H9 (cell line): ENCODE data around the gene C2orf81. TPM values are rescaled to one million over a fixed set of nuclear protein-coding genes. Genes with fewer than 3 reads are reported as not detected.
"Not testable (repeated sequence)": the region's sequence is repeated elsewhere in the genome, so short reads cannot be mapped to it uniquely, and the experiment has no call there.

Source experiments
- DNase-seq: peaks from one replicate; pipeline ENCODE4 v3.0.0-alpha.2; 2017
- H2AFZ ChIP-seq: one replicate; pipeline ENCODE4 v1.6.1; 2013; ENCODE audit warnings: mild to moderate bottlenecking, low read length, control low read depth, moderate library complexity
- H2AK5ac ChIP-seq: 2 replicates; pipeline ENCODE4 v1.6.1; 2013; ENCODE audit warnings: low read length, control low read depth, mixed read lengths; ENCODE audit not compliant: insufficient read length
- H2BK120ac ChIP-seq: one replicate; pipeline ENCODE4 v1.6.1; 2013; ENCODE audit warnings: low read depth, mild to moderate bottlenecking, low read length, control low read depth, inconsistent platforms; ENCODE audit not compliant: poor library complexity, severe bottlenecking
- H2BK12ac ChIP-seq: 2 replicates; pipeline ENCODE4 v1.6.1; 2013; ENCODE audit warnings: low read length, control low read depth, mixed read lengths, low read depth; ENCODE audit not compliant: insufficient read length
- H2BK15ac ChIP-seq: 2 replicates; pipeline ENCODE4 v1.6.1; 2013; ENCODE audit warnings: low read depth, low read length, control low read depth
- H2BK20ac ChIP-seq: one replicate; pipeline ENCODE4 v1.6.1; 2013; ENCODE audit warnings: low read depth, mild to moderate bottlenecking, low read length, control low read depth, inconsistent platforms; ENCODE audit not compliant: poor library complexity, severe bottlenecking
- H2BK5ac ChIP-seq: 2 replicates; pipeline ENCODE4 v1.6.1; 2013; ENCODE audit warnings: low read length, control low read depth, mixed read lengths; ENCODE audit not compliant: insufficient read length
- H3K14ac ChIP-seq: 2 replicates; pipeline ENCODE4 v1.6.1; 2013; ENCODE audit warnings: low read length, control low read depth; ENCODE audit not compliant: insufficient read depth
- H3K18ac ChIP-seq: 2 replicates; pipeline ENCODE4 v1.6.1; 2013; ENCODE audit warnings: low read depth, mild to moderate bottlenecking, mixed read lengths, low read length, control low read depth; ENCODE audit not compliant: insufficient read length
- H3K23ac ChIP-seq: 2 replicates; pipeline ENCODE4 v1.6.1; 2013; ENCODE audit warnings: low read length, control low read depth, mixed read lengths, low read depth; ENCODE audit not compliant: insufficient read length
- H3K23me2 ChIP-seq: 2 replicates; pipeline ENCODE4 v1.6.1; 2013; ENCODE audit warnings: low read depth, mild to moderate bottlenecking, mixed read lengths, low read length, control low read depth; ENCODE audit not compliant: insufficient read length, poor library complexity, severe bottlenecking
- H3K27ac ChIP-seq: 2 replicates; pipeline ENCODE4 v1.5.1; 2013; ENCODE audit warnings: low read length, control low read depth, mixed read lengths, low read depth; ENCODE audit not compliant: insufficient read length
- H3K27me3 ChIP-seq: 2 replicates; pipeline ENCODE4 v1.6.1; 2013; ENCODE audit warnings: low read length, control low read depth, inconsistent platforms; ENCODE audit not compliant: insufficient read depth
- H3K4ac ChIP-seq: 2 replicates; pipeline ENCODE4 v1.6.1; 2013; ENCODE audit warnings: low read depth, mild to moderate bottlenecking, control low read depth, inconsistent platforms, low read length, moderate library complexity
- H3K4me1 ChIP-seq: 2 replicates; pipeline ENCODE4 v1.6.1; 2013; ENCODE audit warnings: low read length, control low read depth, inconsistent platforms; ENCODE audit not compliant: insufficient read depth
- H3K4me2 ChIP-seq: 2 replicates; pipeline ENCODE4 v1.6.1; 2013; ENCODE audit warnings: low read length, control low read depth, mixed read lengths; ENCODE audit not compliant: insufficient read length, insufficient read depth
- H3K56ac ChIP-seq: 2 replicates; pipeline ENCODE4 v1.6.1; 2013; ENCODE audit warnings: low read depth, mild to moderate bottlenecking, mixed read lengths, low read length, control low read depth; ENCODE audit not compliant: insufficient read length
- H3K79me1 ChIP-seq: 2 replicates; pipeline ENCODE4 v1.6.1; 2013; ENCODE audit warnings: low read depth, mild to moderate bottlenecking, moderate library complexity, low read length, control low read depth, inconsistent platforms; ENCODE audit not compliant: insufficient read depth, poor library complexity, severe bottlenecking
- H3K79me2 ChIP-seq: 2 replicates; pipeline ENCODE4 v1.6.1; 2013; ENCODE audit warnings: low read length, control low read depth, inconsistent platforms; ENCODE audit not compliant: insufficient read depth
- H3K9ac ChIP-seq: 2 replicates; pipeline ENCODE4 v1.6.1; 2013; ENCODE audit warnings: low read length, control low read depth, mixed read lengths; ENCODE audit not compliant: insufficient read length; ENCODE audit errors: extremely low read depth
- H3K9me3 ChIP-seq: one replicate; pipeline ENCODE4 v1.6.1; 2013; ENCODE audit warnings: low read depth, low read length, inconsistent platforms; ENCODE audit not compliant: control insufficient read depth
- H3T11ph ChIP-seq: one replicate; pipeline ENCODE4 v1.6.1; 2013; ENCODE audit warnings: mild to moderate bottlenecking, low read length, control low read depth, inconsistent platforms
- H4K20me1 ChIP-seq: one replicate; pipeline ENCODE4 v1.6.1; 2013; ENCODE audit not compliant: control insufficient read depth, insufficient read length, insufficient read depth
- H4K5ac ChIP-seq: 2 replicates; pipeline ENCODE4 v1.6.1; 2013; ENCODE audit warnings: low read depth, mild to moderate bottlenecking, mixed read lengths, low read length, control low read depth; ENCODE audit not compliant: insufficient read length
- H4K8ac ChIP-seq: replicated peaks from 2 replicates; pipeline ENCODE4 v1.6.1; 2013; ENCODE audit warnings: low read length, control low read depth, mixed read lengths, low read depth; ENCODE audit not compliant: insufficient read length
- H4K91ac ChIP-seq: 2 replicates; pipeline ENCODE4 v1.6.1; 2013; ENCODE audit warnings: low read depth, mild to moderate bottlenecking, moderate library complexity, mixed read lengths, low read length, control low read depth; ENCODE audit not compliant: insufficient read length
- H3K27ac Mint-ChIP-seq, 3 experiments: 2 replicates in 2 of 3; 3 replicates in 1 of 3; pipeline ENCODE4 v1.8.0; 2020 to 2021; ENCODE audit warnings: mixed read lengths in 3 of 3, mild to moderate bottlenecking in 1 of 3, moderate library complexity in 1 of 3
- H3K27me3 Mint-ChIP-seq: 2 replicates; pipeline ENCODE4 v1.8.0; 2021; ENCODE audit warnings: low read depth, mild to moderate bottlenecking, moderate library complexity, mixed read lengths
- H3K36me3 Mint-ChIP-seq, 3 experiments: 2 replicates in 2 of 3; 3 replicates in 1 of 3; pipeline ENCODE4 v1.8.0; 2020 to 2021; ENCODE audit warnings: low read depth in 3 of 3, mixed read lengths in 3 of 3; ENCODE audit not compliant: insufficient read depth in 1 of 3
- H3K4me1 Mint-ChIP-seq, 2 experiments: 2 replicates each; pipeline ENCODE4 v1.8.0; 2020; ENCODE audit warnings: mixed read lengths in 2 of 2
- H3K4me3 Mint-ChIP-seq, 2 experiments: 2 replicates in 1 of 2; 3 replicates in 1 of 2; pipeline ENCODE4 v1.8.0; 2020 to 2021; ENCODE audit warnings: mild to moderate bottlenecking in 2 of 2, mixed read lengths in 2 of 2, moderate library complexity in 1 of 2
- H3K9me3 Mint-ChIP-seq, 2 experiments: 2 replicates in 1 of 2; 3 replicates in 1 of 2; pipeline ENCODE4 v1.8.0; 2020; ENCODE audit warnings: mild to moderate bottlenecking in 2 of 2, mixed read lengths in 2 of 2, moderate library complexity in 1 of 2
- WGBS: extraction: QIAGEN DNeasy Blood & Tissue Kit; methylation state at CpG from one replicate; pipeline ENCODE4 v1.1.7; 2013; ENCODE audit warnings: missing lambda C conversion rate, low lambda C conversion rate, mixed read lengths; ENCODE audit not compliant: insufficient read length; ENCODE audit errors: extremely low coverage; 5-methylcytosine and 5-hydroxymethylcytosine counted together
- total RNA-seq: library from RNA; stranded (reverse); gene quantifications from 2 replicates; pipeline ENCODE4 v1.2.1, GENCODE V29; 2021

Gene C2orf81
- total RNA-seq, 1 experiment from 2014 or later, result 3.5 TPM

DNA sequence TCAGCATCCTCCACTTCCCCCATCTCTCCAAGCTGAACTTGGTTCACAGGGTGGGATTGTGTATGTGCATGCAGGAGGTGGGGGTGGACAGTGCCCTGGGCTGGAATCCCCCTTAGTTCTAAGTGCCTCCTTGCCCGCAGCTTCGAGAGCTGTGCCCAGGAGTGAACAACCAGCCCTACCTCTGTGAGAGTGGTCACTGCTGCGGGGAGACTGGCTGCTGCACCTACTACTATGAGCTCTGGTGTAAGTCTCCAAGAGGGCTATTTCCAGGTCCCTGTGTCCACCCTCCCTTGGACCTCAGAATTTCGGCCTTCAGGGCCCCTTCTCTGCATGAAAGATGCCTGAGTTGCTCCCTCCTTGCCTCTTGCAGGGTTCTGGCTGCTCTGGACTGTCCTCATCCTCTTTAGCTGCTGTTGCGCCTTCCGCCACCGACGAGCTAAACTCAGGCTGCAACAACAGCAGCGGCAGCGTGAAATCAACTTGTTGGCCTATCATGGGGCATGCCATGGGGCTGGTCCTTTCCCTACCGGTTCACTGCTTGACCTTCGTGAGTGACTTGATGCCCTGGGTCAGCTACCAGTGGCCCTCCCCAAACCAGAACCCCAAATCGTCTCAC lies 38.2 kb upstream of the C2orf81 start:
- not testable (repeated sequence) for H3T11ph ChIP-seq, H3K27ac Mint-ChIP-seq, H3K4ac ChIP-seq, H2AK5ac ChIP-seq, H3K4me1 ChIP-seq, H3K56ac ChIP-seq, H4K20me1 ChIP-seq, H2BK15ac ChIP-seq, H4K8ac ChIP-seq, H3K79me1 ChIP-seq, H3K18ac ChIP-seq, DNase-seq, H2AFZ ChIP-seq, H3K23ac ChIP-seq, H3K27me3 ChIP-seq, H3K27ac ChIP-seq, H4K5ac ChIP-seq, H2BK120ac ChIP-seq, H3K9ac ChIP-seq, H3K27me3 Mint-ChIP-seq, H3K14ac ChIP-seq, H3K79me2 ChIP-seq, H3K9me3 ChIP-seq, H2BK12ac ChIP-seq, H2BK20ac ChIP-seq, H2BK5ac ChIP-seq, H4K91ac ChIP-seq, H3K9me3 Mint-ChIP-seq
- no CpG with 5 or more reads among the region's 13 CpGs for WGBS
- peaks cover 10 to 29% (median 28%) of the 10 kb centered on the region in 3 experiments; a peak in 6 of 7 replicates for H3K36me3 Mint-ChIP-seq
- peak overlapping the region; percentile 97 for H3K4me2 ChIP-seq
- peak overlapping the region; percentile 96 to 97 for H3K4me3 Mint-ChIP-seq
- H3K4me1 Mint-ChIP-seq, result peaks cover 30 to 35% of the 10 kb centered on the region in 2 experiments
- H3K23me2 ChIP-seq, result peaks cover 18% of the 10 kb centered on the region
